Measurements from ENCODE around the gene MLXIPL. TPM values are rescaled to one million over a fixed set of nuclear protein-coding genes. Genes with fewer than 3 reads are reported as not detected.

MLXIPL gene
- total RNA-seq, 1 donor from 2014 or later, result 0.90 TPM

DNA sequence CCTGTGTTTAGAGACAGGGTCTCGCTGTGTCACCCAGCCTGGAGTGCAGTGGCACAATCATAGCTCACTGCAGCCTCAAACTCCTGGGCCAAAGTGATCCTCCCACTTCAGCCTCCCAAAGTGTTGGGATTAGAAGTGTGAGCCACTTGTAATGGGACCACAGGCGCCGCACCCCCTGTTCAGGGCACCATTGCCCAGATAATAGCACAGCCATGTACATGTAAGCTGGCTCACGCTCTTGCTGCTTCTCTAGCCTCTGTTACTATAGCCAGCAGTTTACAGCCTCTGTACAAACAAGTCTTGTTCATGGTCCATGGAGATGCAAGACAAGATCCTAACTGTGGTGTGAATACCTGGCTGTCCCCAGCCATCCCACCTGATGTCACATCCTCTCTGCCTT lies 4.2 kb upstream of the MLXIPL start:
- no peak for DNase-seq (ENCODE audit: low spot score)
- Histone ChIP-seq H3K4me2 (no peak overlapping the region), H3K4me3 (no peak overlapping the region), H4K20me1 (ENCODE audit: low read depth) (peaks cover 3% of the 10 kb centered on the region), H3K36me3 (no peaks in the 10 kb centered on the region), H3K79me2 (ENCODE audit: low read depth) (no peaks in the 10 kb centered on the region), H3K9me3 (ENCODE audit: low read depth) (no peaks in the 10 kb centered on the region), H3K9ac (no peak overlapping the region), H3K4me1 (peaks cover 7% of the 10 kb centered on the region), H2AFZ (replicated peaks) (no peak overlapping the region), H3F3A (ENCODE audit: low read depth) (peaks cover 4% of the 10 kb centered on the region), H3K27ac (no peak overlapping the region), H3K27me3 (peaks cover 41% of the 10 kb centered on the region)
- TF ChIP-seq EZH2phosphoT487 (IDR thresholded peaks at IDR 0.05) (no peak), EZH2 (IDR thresholded peaks at IDR 0.05) (no peak)
- TF ChIP-seq, protein P1, sequence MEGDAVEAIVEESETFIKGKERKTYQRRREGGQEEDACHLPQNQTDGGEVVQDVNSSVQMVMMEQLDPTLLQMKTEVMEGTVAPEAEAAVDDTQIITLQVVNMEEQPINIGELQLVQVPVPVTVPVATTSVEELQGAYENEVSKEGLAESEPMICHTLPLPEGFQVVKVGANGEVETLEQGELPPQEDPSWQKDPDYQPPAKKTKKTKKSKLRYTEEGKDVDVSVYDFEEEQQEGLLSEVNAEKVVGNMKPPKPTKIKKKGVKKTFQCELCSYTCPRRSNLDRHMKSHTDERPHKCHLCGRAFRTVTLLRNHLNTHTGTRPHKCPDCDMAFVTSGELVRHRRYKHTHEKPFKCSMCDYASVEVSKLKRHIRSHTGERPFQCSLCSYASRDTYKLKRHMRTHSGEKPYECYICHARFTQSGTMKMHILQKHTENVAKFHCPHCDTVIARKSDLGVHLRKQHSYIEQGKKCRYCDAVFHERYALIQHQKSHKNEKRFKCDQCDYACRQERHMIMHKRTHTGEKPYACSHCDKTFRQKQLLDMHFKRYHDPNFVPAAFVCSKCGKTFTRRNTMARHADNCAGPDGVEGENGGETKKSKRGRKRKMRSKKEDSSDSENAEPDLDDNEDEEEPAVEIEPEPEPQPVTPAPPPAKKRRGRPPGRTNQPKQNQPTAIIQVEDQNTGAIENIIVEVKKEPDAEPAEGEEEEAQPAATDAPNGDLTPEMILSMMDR (IDR thresholded peaks at IDR 0.05), result no peak
- no peaks in the 10 kb centered on the region for H3K36me3 Mint-ChIP-seq
- H3K4me1 Mint-ChIP-seq, result peaks cover 7% of the 10 kb centered on the region
- H3K27me3 Mint-ChIP-seq (ENCODE audit: insufficient read depth, low read depth), result peaks cover 31% of the 10 kb centered on the region
- no peak overlapping the region for H3K27ac Mint-ChIP-seq
- H3K9me3 Mint-ChIP-seq, result no peaks in the 10 kb centered on the region
- peak overlapping the region; percentile 2 for H3K4me3 Mint-ChIP-seq

DNA sequence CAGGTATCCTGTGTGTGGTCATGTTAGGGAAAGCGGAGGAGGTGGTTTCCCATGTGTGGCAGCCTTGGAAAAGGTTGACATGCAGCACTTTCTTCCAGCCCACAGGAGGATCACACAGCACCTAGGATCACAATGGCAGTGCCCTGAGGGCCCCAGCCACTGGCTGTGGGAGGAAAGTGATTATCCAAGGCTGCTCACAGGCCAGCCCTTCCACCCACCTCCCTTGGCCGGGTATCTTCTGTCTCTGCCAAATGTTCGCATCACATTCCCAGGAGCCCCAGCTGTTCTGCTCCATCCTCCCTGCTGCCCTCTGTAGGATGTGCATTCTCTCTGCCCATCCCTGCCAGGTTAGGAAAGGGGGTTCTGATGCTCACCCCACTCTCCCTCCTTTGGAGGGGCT lies 2.5 kb upstream of the MLXIPL start:
- Mint-ChIP-seq H3K27ac (no peak overlapping the region), H3K4me3 (no peak overlapping the region), H3K27me3 (ENCODE audit: insufficient read depth, low read depth) (peaks cover 40% of the 10 kb centered on the region), H3K36me3 (no peaks in the 10 kb centered on the region), H3K4me1 (peaks cover 9% of the 10 kb centered on the region), H3K9me3 (no peaks in the 10 kb centered on the region)
- no peak overlapping the region for H3K4me3 ChIP-seq
- H2AFZ ChIP-seq (replicated peaks), result no peak overlapping the region
- TF ChIP-seq, protein P1 (IDR thresholded peaks at IDR 0.05), result peak; percentile 11
- TF ChIP-seq EZH2 (IDR thresholded peaks at IDR 0.05), result no peak
- no peaks in the 10 kb centered on the region for H3K79me2 ChIP-seq (ENCODE audit: low read depth)
- peaks cover 15% of the 10 kb centered on the region for H3K4me1 ChIP-seq
- no peaks in the 10 kb centered on the region for H3K36me3 ChIP-seq
- DNase-seq (ENCODE audit: low spot score), result peak; percentile 24
- peaks cover 4% of the 10 kb centered on the region for H3F3A ChIP-seq (ENCODE audit: low read depth)
- peaks cover 13% of the 10 kb centered on the region for H4K20me1 ChIP-seq (ENCODE audit: low read depth)
- no peak overlapping the region for H3K27ac ChIP-seq
- no peaks in the 10 kb centered on the region for H3K9me3 ChIP-seq (ENCODE audit: low read depth)
- H3K9ac ChIP-seq, result no peak overlapping the region
- no peak overlapping the region for H3K4me2 ChIP-seq
- H3K27me3 ChIP-seq, result peaks cover 58% of the 10 kb centered on the region

DNA sequence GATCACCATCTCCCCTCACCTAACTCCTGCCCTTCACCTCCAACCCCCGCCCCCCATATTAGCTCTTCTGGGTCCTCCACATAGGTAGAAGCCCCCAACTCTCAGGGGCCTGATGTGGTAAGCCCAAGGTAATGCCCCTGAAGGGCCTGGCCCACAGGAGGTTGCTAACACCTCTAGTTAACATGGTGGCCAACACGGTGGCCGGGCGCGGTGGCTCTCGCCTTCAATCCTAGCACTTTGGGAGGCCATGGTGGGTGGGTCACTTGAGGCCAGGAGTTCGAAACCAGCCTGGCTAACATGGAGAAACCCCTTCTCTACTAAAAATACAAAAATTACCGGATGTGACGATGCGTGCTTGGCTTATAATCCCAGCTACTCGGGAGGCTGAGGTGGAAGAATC lies 954 bp upstream of the MLXIPL start:
- no peak overlapping the region for H2AFZ ChIP-seq (replicated peaks)
- H3K4me3 ChIP-seq, result no peak overlapping the region
- Mint-ChIP-seq H3K4me3 (peak overlapping the region; percentile 50), H3K4me1 (peaks cover 9% of the 10 kb centered on the region), H3K27ac (no peak overlapping the region), H3K36me3 (no peaks in the 10 kb centered on the region), H3K27me3 (ENCODE audit: insufficient read depth, low read depth) (peaks cover 46% of the 10 kb centered on the region), H3K9me3 (no peaks in the 10 kb centered on the region)
- peaks cover 71% of the 10 kb centered on the region for H3K27me3 ChIP-seq
- TF ChIP-seq, protein P1 (IDR thresholded peaks at IDR 0.05), result no peak
- no peaks in the 10 kb centered on the region for H3K36me3 ChIP-seq
- H3K79me2 ChIP-seq (ENCODE audit: low read depth), result no peaks in the 10 kb centered on the region
- peaks cover 13% of the 10 kb centered on the region for H4K20me1 ChIP-seq (ENCODE audit: low read depth)
- peaks cover 4% of the 10 kb centered on the region for H3F3A ChIP-seq (ENCODE audit: low read depth)
- H3K27ac ChIP-seq, result no peak overlapping the region
- H3K4me2 ChIP-seq, result no peak overlapping the region
- peaks cover 15% of the 10 kb centered on the region for H3K4me1 ChIP-seq
- DNase-seq (ENCODE audit: low spot score), result no peak
- no peak overlapping the region for H3K9ac ChIP-seq
- H3K9me3 ChIP-seq (ENCODE audit: low read depth), result no peaks in the 10 kb centered on the region

DNA sequence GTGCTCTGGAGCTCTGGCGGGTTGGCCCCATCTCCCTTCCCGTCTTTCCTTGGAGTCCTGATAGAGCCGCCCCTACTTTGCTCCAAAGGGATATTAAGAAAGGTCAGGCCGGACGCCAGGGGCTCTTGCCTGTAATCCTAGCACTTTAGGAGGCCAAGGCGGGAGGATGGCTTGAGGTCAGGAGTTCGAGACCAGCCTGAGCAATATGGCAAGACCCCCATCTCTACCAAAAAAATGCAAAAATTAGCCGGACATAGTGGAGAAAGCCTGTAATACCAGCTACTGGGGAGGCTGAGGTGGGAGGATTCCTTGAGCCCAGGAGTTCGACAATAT lies 313 bp upstream of the MLXIPL start:
- Histone ChIP-seq H4K20me1 (ENCODE audit: low read depth) (peaks cover 13% of the 10 kb centered on the region), H2AFZ (replicated peaks) (no peak overlapping the region), H3K27me3 (peaks cover 71% of the 10 kb centered on the region), H3F3A (ENCODE audit: low read depth) (peaks cover 4% of the 10 kb centered on the region), H3K9me3 (ENCODE audit: low read depth) (no peaks in the 10 kb centered on the region), H3K79me2 (ENCODE audit: low read depth) (no peaks in the 10 kb centered on the region), H3K4me1 (peaks cover 15% of the 10 kb centered on the region), H3K4me3 (peak overlapping the region; percentile 59), H3K36me3 (no peaks in the 10 kb centered on the region), H3K4me2 (no peak overlapping the region), H3K27ac (no peak overlapping the region), H3K9ac (no peak overlapping the region)
- Mint-ChIP-seq H3K4me1 (peaks cover 9% of the 10 kb centered on the region), H3K27me3 (ENCODE audit: insufficient read depth, low read depth) (peaks cover 53% of the 10 kb centered on the region), H3K36me3 (no peaks in the 10 kb centered on the region), H3K9me3 (no peaks in the 10 kb centered on the region), H3K27ac (no peak overlapping the region), H3K4me3 (peak overlapping the region; percentile 77)
- TF ChIP-seq, protein P1 (IDR thresholded peaks at IDR 0.05), result no peak
- TF ChIP-seq EZH2 (IDR thresholded peaks at IDR 0.05), result no peak
- no peak for TF ChIP-seq EZH2phosphoT487 (IDR thresholded peaks at IDR 0.05)
- DNase-seq (ENCODE audit: low spot score), result no peak

All from neural progenitor cell (in vitro differentiated cells).